HUES48 (cell line): ENCODE measurements around the gene PAK6.
A peak's percentile ranks its signal among the peaks of the same experiment; 100 is the strongest.

Experiments
- H3K27ac ChIP-seq: one replicate; pipeline ENCODE4 v1.7.0; 2013; ENCODE audit warnings: low read depth, low read length, inconsistent platforms
- H3K27me3 ChIP-seq: 2 replicates; pipeline ENCODE4 v1.6.1; 2013; ENCODE audit warnings: mild to moderate bottlenecking, low read length; ENCODE audit not compliant: control insufficient read depth, insufficient read depth
- H3K36me3 ChIP-seq: 2 replicates; pipeline ENCODE4 v1.6.1; 2013; ENCODE audit warnings: low read length; ENCODE audit not compliant: control insufficient read depth, insufficient read depth
- H3K4me1 ChIP-seq: 2 replicates; pipeline ENCODE4 v1.6.1; 2013; ENCODE audit warnings: mild to moderate bottlenecking, low read length; ENCODE audit not compliant: control insufficient read depth, insufficient read depth
- H3K4me3 ChIP-seq: 2 replicates; pipeline ENCODE4 v1.5.1; 2013; ENCODE audit warnings: mild to moderate bottlenecking, low read depth, low read length
- H3K9ac ChIP-seq: 2 replicates; pipeline ENCODE4 v1.6.1; 2013; ENCODE audit warnings: mild to moderate bottlenecking, low read depth, low read length, moderate library complexity
- H3K9me3 ChIP-seq: 2 replicates; pipeline ENCODE4 v1.6.1; 2013; ENCODE audit warnings: low read length; ENCODE audit not compliant: control insufficient read depth, insufficient read depth

The PAK6 gene

GRCh38 chr15:40316931-40317330, 78.1 kb downstream of the PAK6 start:
- Histone ChIP-seq H3K9ac (no peak overlapping the region), H3K4me1 (peaks cover 3% of the 10 kb centered on the region; the same call in 1 of the 2 replicates), H3K27ac (no peak overlapping the region), H3K4me3 (no peak overlapping the region), H3K36me3 (no peaks in the 10 kb centered on the region), H3K27me3 (peaks cover 8% of the 10 kb centered on the region), H3K9me3 (no peaks in the 10 kb centered on the region)

GRCh38 chr15:40317580-40317979, 78.7 kb downstream of the PAK6 start:
- Histone ChIP-seq H3K27me3 (peaks cover 14% of the 10 kb centered on the region), H3K9me3 (no peaks in the 10 kb centered on the region), H3K4me1 (peaks cover 10% of the 10 kb centered on the region; the same call in 1 of the 2 replicates), H3K27ac (no peak overlapping the region), H3K36me3 (no peaks in the 10 kb centered on the region), H3K4me3 (no peak overlapping the region), H3K9ac (no peak overlapping the region)

- Histone ChIP-seq H3K4me1 (peaks cover 21% of the 10 kb centered on the region), H3K36me3 (no peaks in the 10 kb centered on the region), H3K27me3 (peaks cover 24% of the 10 kb centered on the region), H3K27ac (no peak overlapping the region), H3K4me3 (no peak overlapping the region), H3K9ac (no peak overlapping the region), H3K9me3 (no peaks in the 10 kb centered on the region)
These were observed 81.5 kb downstream of the PAK6 start for GRCh38 chr15:40320409-40320808.

GRCh38 chr15:40320931-40321371, 82.1 kb downstream of the PAK6 start:
- Histone ChIP-seq H3K4me1 (peaks cover 26% of the 10 kb centered on the region), H3K9ac (no peak overlapping the region), H3K36me3 (no peaks in the 10 kb centered on the region), H3K27ac (no peak overlapping the region), H3K27me3 (peaks cover 29% of the 10 kb centered on the region), H3K9me3 (no peaks in the 10 kb centered on the region), H3K4me3 (no peak overlapping the region)

- Histone ChIP-seq H3K9me3 (no peaks in the 10 kb centered on the region), H3K9ac (no peak overlapping the region), H3K27me3 (peaks cover 29% of the 10 kb centered on the region), H3K4me3 (peak overlapping the region; percentile 74), H3K36me3 (no peaks in the 10 kb centered on the region), H3K27ac (no peak overlapping the region), H3K4me1 (peaks cover 44% of the 10 kb centered on the region)
These were observed 83.8 kb downstream of the PAK6 start for GRCh38 chr15:40322531-40323238.

GRCh38 chr15:40323239-40323952, 84.5 kb downstream of the PAK6 start, which contains the start of gene INAFM2:
TSS of gene INAFM2 (plus strand) at chr15:40323692. CDS start at chr15:40324056, 364 bp downstream.
- peak within 1 kb of the TSS; percentile 46; the same call in 1 of the 2 replicates for H3K9ac ChIP-seq
- peaks cover 29% of the 10 kb centered on the region for H3K27me3 ChIP-seq
- H3K9me3 ChIP-seq, result no peaks in the 10 kb centered on the region
- peak within 1 kb of the TSS; percentile 74 for H3K4me3 ChIP-seq
- H3K27ac ChIP-seq, result no peak within 1 kb of the TSS
- no peaks in the 10 kb centered on the region for H3K36me3 ChIP-seq
- peaks cover 51% of the 10 kb centered on the region for H3K4me1 ChIP-seq

GRCh38 chr15:40323953-40324937, 85.4 kb downstream of the PAK6 start:
- peaks cover 59% of the 10 kb centered on the region for H3K4me1 ChIP-seq
- peak overlapping the region; percentile 74 for H3K4me3 ChIP-seq
- H3K27me3 ChIP-seq, result peaks cover 29% of the 10 kb centered on the region
- no peak overlapping the region for H3K27ac ChIP-seq
- H3K9me3 ChIP-seq, result no peaks in the 10 kb centered on the region
- no peaks in the 10 kb centered on the region for H3K36me3 ChIP-seq
- peak overlapping the region; percentile 46; the same call in 1 of the 2 replicates for H3K9ac ChIP-seq

- Histone ChIP-seq H3K27me3 (peaks cover 29% of the 10 kb centered on the region), H3K36me3 (no peaks in the 10 kb centered on the region), H3K9me3 (no peaks in the 10 kb centered on the region), H3K4me3 (peak overlapping the region; percentile 74), H3K9ac (no peak overlapping the region), H3K4me1 (peaks cover 60% of the 10 kb centered on the region), H3K27ac (no peak overlapping the region)
These were observed 86.3 kb downstream of the PAK6 start for GRCh38 chr15:40325188-40325587.

- Histone ChIP-seq H3K9ac (no peak overlapping the region), H3K36me3 (no peaks in the 10 kb centered on the region), H3K27me3 (peaks cover 29% of the 10 kb centered on the region), H3K4me1 (peaks cover 58% of the 10 kb centered on the region), H3K4me3 (no peak overlapping the region), H3K27ac (no peak overlapping the region), H3K9me3 (no peaks in the 10 kb centered on the region)
These were observed 86.8 kb downstream of the PAK6 start for GRCh38 chr15:40325700-40326099.
